Peyer's patch (tissue), 4 donors: ENCODE data around the gene FILIP1L. TPM values are rescaled to one million over a fixed set of nuclear protein-coding genes. Genes with fewer than 3 reads are reported as not detected.

Experiments
- DNase-seq, 3 donors: peaks; one replicate each; pipeline ENCODE4 v3.0.0-alpha.2; 2017 to 2019
- H3K27ac ChIP-seq, 4 donors: fragments of 200-600 bp; sonication (generic); one replicate each; pipeline ENCODE4 v1.5.1; 2016 to 2019
- H3K27me3 ChIP-seq, 2 donors: fragments of 200-600 bp; sonication (generic); one replicate each; pipeline ENCODE4 v1.5.1; 2019
- H3K36me3 ChIP-seq, 3 donors: fragments of 200-600 bp; sonication (generic); one replicate each; pipeline ENCODE4 v1.5.1; 2016 to 2019
- H3K4me1 ChIP-seq, 4 donors: fragments of 200-600 bp; sonication (generic); one replicate each; pipeline ENCODE4 v1.5.1; 2016 to 2019
- H3K4me3 ChIP-seq, 4 donors: fragments of 200-600 bp; sonication (generic); 1 replicate in 3 of 4; 2 replicates in 1 of 4; pipeline ENCODE4 v1.5.1; 2016 to 2019; ENCODE audit warnings: mild to moderate bottlenecking in 1 of 4
- H3K9me3 ChIP-seq, 4 donors: fragments of 200-600 bp; sonication (generic); one replicate each; pipeline ENCODE4 v1.5.1; 2016 to 2019; ENCODE audit warnings: mild to moderate bottlenecking in 1 of 4
- POLR2A ChIP-seq, 2 donors: fragments of 450-650 bp; IDR thresholded peaks; one replicate each; pipeline ENCODE4 v1.5.1; 2017; ENCODE audit warnings: antibody characterized with exemption in 2 of 2, mild to moderate bottlenecking in 2 of 2, moderate library complexity in 2 of 2
- total RNA-seq, 4 donors: library from RNA; depleted of rRNA; stranded (reverse); fragments of >200 nt; gene quantifications; one replicate each; pipeline ENCODE4 v1.1.0, GENCODE V29; 2016
- TF ChIP-seq, protein P1 (sequence below), 6 experiments: fragments of 450-650 bp in 4 of 6; fragments of 200-600 bp in 2 of 6; sonication (generic) in 1 of 6; IDR thresholded peaks; one replicate each; pipeline ENCODE4 v1.5.1; 2017 to 2019; ENCODE audit warnings: antibody characterized with exemption in 6 of 6, mild to moderate bottlenecking in 3 of 6, moderate library complexity in 1 of 6

Gene FILIP1L
- total RNA-seq, 4 donors from 2014 or later, result 5.3 to 69.3 (median 13.1) TPM

DNA sequence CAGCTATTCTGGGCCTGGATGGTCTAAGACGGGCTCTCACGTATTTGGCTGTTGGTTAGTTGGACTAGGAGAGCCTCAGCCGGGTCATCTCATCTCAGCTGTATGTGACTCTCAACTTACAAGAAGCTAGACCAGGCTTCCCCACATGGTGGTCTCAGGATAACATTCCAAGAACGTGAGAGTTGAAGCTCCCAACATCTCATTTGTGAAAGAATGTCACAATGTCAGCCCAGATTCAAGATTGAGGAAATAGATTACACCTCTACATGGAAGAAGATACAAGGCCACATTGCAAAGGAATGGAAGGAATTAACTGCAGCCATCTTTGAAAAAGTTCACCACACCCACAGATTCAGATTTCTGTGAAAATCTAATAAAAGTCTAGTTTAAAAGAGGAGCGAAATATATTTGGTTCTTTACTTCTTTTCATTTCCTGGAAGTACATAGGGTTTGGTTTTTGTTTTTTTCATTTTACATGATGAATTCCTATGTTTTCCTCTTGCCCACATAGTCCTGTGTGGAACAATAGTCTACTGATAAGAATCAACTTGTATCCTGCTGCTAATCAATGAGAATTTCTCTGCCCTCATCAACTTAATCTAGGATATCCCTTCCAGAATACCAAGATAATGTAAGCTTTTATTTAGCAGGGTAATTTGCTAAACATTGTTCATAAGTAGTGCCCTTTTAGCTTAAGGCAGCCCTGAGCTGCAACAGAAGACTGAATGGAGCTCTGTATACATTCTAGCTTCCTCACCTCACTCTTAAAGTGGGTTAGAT lies 180.1 kb downstream of the FILIP1L start:
- Histone ChIP-seq H3K4me3 (no peak overlapping the region), H3K9me3 (no peaks in the 10 kb centered on the region), H3K27ac (no peak overlapping the region), H3K27me3 (no peaks in the 10 kb centered on the region), H3K4me1 (peaks cover 0 to 29% (median 2%) of the 10 kb centered on the region in 4 donors), H3K36me3 (no peaks in the 10 kb centered on the region)
- TF ChIP-seq, protein P1, sequence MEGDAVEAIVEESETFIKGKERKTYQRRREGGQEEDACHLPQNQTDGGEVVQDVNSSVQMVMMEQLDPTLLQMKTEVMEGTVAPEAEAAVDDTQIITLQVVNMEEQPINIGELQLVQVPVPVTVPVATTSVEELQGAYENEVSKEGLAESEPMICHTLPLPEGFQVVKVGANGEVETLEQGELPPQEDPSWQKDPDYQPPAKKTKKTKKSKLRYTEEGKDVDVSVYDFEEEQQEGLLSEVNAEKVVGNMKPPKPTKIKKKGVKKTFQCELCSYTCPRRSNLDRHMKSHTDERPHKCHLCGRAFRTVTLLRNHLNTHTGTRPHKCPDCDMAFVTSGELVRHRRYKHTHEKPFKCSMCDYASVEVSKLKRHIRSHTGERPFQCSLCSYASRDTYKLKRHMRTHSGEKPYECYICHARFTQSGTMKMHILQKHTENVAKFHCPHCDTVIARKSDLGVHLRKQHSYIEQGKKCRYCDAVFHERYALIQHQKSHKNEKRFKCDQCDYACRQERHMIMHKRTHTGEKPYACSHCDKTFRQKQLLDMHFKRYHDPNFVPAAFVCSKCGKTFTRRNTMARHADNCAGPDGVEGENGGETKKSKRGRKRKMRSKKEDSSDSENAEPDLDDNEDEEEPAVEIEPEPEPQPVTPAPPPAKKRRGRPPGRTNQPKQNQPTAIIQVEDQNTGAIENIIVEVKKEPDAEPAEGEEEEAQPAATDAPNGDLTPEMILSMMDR (IDR thresholded peaks at IDR 0.05), result no peak
- no peak for TF ChIP-seq POLR2A (IDR thresholded peaks at IDR 0.05)
- DNase-seq, result no peak

DNA sequence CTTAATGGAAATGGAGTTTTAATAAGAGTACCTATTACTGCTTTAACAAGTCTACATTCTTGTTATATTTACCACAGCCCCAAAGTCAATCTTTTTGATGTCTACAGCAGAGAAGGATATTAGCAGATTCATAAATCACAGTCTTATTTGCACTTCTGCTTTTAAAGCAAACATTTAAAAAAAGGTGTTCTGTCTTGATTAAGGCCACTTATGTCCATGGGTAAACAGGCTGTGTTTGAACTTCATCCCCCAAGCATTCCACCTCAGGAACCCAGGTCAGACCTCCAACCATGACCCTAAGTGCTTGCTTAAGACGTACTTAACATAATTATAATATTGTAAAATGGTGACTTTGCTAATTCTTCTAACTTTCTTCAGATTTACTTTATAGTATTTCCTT lies 183.2 kb downstream of the FILIP1L start:
- Histone ChIP-seq H3K4me1 (peaks cover 0 to 26% (median 0%) of the 10 kb centered on the region in 4 donors), H3K27ac (peak overlapping the region in 1 of 4 donors; percentile 66), H3K36me3 (no peaks in the 10 kb centered on the region), H3K9me3 (no peaks in the 10 kb centered on the region), H3K4me3 (no peak overlapping the region), H3K27me3 (no peaks in the 10 kb centered on the region)
- no peak for TF ChIP-seq POLR2A (IDR thresholded peaks at IDR 0.05)
- TF ChIP-seq, protein P1 (IDR thresholded peaks at IDR 0.05), result no peak
- no peak for DNase-seq

DNA sequence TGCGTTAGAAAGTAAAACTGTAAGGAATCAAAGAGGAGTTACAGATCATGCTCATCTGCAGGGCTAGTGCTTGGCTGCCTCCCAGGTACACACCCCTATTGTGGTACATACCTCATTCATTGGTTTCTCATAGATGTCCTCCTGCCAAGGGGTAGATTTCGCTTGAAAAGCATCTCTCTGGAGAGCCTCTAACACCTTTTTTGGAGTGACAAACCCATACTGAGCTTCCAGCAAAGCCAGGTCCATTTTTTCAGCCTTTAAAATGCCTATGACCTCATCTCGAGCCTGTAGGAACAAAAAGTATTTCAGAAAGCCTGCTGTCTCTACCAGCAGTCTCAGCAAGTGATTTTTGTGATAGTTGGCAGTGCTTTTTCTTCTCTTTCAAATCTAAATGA lies 184.6 kb downstream of the FILIP1L start:
- Histone ChIP-seq H3K4me3 (no peak overlapping the region), H3K4me1 (peaks cover 0 to 16% (median 0%) of the 10 kb centered on the region in 4 donors), H3K27me3 (no peaks in the 10 kb centered on the region), H3K36me3 (no peaks in the 10 kb centered on the region), H3K9me3 (no peaks in the 10 kb centered on the region), H3K27ac (peak overlapping the region in 3 of 4 donors; percentile 7 to 66 (median 13))
- DNase-seq, result no peak
- TF ChIP-seq, protein P1 (IDR thresholded peaks at IDR 0.05), result no peak
- TF ChIP-seq POLR2A (IDR thresholded peaks at IDR 0.05), result no peak

DNA sequence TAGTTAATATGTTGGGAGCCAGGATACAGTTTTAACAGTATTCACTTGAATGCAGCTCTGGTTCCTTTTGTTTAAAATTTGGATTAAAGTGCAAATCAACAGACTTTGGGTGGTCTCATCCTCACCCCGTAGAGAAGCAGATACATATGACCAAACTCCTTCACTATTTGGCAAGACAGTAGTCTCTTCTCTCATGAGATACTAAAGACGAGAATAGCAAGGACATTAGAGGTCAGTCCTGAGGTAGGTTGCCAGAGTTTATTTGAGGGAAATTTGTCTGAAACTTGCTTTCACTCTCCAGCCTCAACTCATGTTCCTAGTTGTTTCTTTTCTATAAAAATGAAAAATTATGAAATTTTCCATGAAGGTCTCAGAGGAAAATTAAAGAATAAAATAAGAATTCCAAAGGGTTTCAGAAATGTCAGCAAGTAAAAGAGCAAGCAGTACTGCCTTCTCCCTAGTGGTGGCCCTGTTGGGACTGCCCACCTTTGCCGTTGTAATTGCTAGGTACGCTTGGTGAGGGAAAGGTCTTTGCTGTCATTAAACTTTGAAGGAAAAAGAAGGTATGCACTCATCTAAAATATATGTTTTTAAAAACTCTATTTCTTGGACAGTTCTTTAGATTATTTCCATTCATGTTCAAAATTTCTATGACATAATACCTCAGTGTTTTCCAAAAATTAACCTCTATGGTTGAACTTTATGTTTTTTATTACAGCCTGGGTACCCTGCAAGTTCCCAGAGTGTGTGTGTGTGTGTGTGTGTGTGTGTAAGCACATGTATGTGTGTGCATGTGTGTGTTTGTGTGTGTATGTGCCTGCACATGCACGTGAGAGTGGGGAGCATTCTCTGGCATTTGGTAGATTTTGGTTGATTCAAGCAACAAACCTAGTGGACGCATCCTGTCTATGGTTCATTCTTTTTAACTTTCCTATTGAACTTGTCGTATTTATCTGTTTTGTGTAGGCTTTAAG lies 185.2 kb downstream of the FILIP1L start:
- H3K4me3 ChIP-seq, result no peak overlapping the region
- TF ChIP-seq, protein P1 (IDR thresholded peaks at IDR 0.05), result no peak
- TF ChIP-seq POLR2A (IDR thresholded peaks at IDR 0.05), result no peak
- no peak for DNase-seq
- no peaks in the 10 kb centered on the region for H3K27me3 ChIP-seq
- H3K9me3 ChIP-seq, result no peaks in the 10 kb centered on the region
- peaks cover 0 to 9% (median 0%) of the 10 kb centered on the region in 4 donors for H3K4me1 ChIP-seq
- H3K27ac ChIP-seq, result peak overlapping the region in 3 of 4 donors; percentile 7 to 66 (median 13)
- no peaks in the 10 kb centered on the region for H3K36me3 ChIP-seq

DNA sequence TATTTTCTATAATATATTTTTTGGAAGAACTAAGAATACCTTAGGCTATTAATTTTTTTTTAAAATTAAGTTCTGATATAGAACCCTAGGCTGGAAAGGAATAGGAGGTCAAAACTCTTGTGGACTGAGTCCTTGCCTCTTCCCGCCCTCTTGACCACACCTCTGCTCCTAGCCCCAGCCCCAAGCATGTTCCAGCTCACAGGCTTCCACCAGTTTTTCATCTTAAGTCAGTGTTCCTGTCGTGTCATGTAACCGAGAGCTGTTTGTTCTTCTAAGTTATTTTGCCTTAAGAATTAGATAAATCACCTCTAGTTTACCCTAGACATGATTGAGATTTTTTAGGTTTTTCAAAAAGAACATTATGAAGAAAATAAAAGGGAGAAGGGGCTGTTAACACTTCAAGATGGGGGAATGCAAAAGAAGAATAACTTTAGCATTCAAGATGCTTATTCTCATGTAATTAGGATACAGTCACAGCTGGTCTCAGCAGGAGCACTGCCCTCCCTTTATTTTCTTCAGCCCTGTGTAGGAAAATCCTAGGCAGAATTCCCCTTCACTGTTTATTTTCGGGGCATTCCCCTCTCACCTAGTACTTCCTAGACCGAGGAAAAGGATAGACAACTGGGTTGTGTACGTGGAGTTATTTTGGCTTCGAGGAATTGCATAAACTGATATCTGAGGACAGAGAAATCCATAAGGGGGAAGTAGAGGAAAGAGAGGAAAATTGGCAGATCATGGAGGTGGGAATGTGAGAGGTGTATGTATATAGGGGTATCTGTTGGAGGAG lies 186.4 kb downstream of the FILIP1L start:
- no peaks in the 10 kb centered on the region for H3K9me3 ChIP-seq
- peak overlapping the region in 2 of 4 donors; percentile 30 to 66 for H3K27ac ChIP-seq
- peaks cover 0 to 9% (median 0%) of the 10 kb centered on the region in 4 donors for H3K4me1 ChIP-seq
- TF ChIP-seq, protein P1 (IDR thresholded peaks at IDR 0.05), result no peak
- no peak for TF ChIP-seq POLR2A (IDR thresholded peaks at IDR 0.05)
- no peak overlapping the region for H3K4me3 ChIP-seq
- H3K27me3 ChIP-seq, result no peaks in the 10 kb centered on the region
- no peak for DNase-seq
- H3K36me3 ChIP-seq, result no peaks in the 10 kb centered on the region
